Thyroid gland (tissue), 4 donors: ENCODE results near the gene CCBE1.

Experiments
- CTCF ChIP-seq, 6 experiments: fragments of 200-600 bp in 3 of 6; fragments of 450-650 bp in 3 of 6; sonication (generic) in 3 of 6; IDR thresholded peaks; one replicate each; pipeline ENCODE4 v1.5.1; 2016 to 2019; ENCODE audit warnings: antibody characterized with exemption in 6 of 6, mild to moderate bottlenecking in 2 of 6, inconsistent platforms in 1 of 6, moderate library complexity in 1 of 6
- POLR2A ChIP-seq, 2 donors: fragments of 450-650 bp; IDR thresholded peaks; one replicate each; pipeline ENCODE4 v1.6.1; 2017; ENCODE audit warnings: antibody characterized with exemption in 2 of 2, mild to moderate bottlenecking in 2 of 2, moderate library complexity in 1 of 2

GRCh38 chr18:59607471-59607870 is 89.8 kb downstream of the CCBE1 start:
- TF ChIP-seq CTCF (IDR thresholded peaks at IDR 0.05), result no peak
- TF ChIP-seq POLR2A (IDR thresholded peaks at IDR 0.05), result no peak
